Measurements from ENCODE around the gene PRPS1L1. TPM values are rescaled to one million over a fixed set of nuclear protein-coding genes. Genes with fewer than 3 reads are reported as not detected.

The PRPS1L1 gene
- polyA plus RNA-seq, 1 of the 3 experiments (the other 2 are of a cell fraction): not detected

DNA sequence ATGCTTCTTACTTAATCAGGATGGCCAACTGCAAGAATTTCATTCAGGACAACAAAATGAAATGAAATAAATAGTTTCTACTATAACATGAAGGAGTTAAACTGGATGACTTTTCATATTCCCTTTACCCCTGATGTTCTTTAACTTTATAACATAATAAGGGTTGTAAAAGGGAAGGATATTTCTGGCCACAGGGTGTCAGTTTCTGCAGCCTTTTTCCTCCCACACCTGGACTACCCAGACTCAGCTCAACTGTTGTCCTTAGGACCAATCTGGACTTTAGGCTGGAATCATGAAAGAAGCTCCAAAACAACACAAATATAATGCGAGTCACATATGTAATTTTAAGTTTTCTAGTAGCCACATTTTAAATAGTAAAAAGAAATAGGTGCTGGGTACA, 43.4 kb downstream of the PRPS1L1 start:
- WGBS (ENCODE audit: low lambda C conversion rate): 2% methylated on average over 1 of the region's 1 CpG
- Histone ChIP-seq H3K27me3 (ENCODE audit: insufficient read depth) (peaks cover 5% of the 10 kb centered on the region; the same call in 1 of the 2 replicates), H3K79me2 (ENCODE audit: insufficient read depth) (no peaks in the 10 kb centered on the region), H3K9me2 (no peaks in the 10 kb centered on the region), H3K4me1 (ENCODE audit: control insufficient read depth in 1 of 2, insufficient read depth in 2 of 2, low read depth in 1 of 2, low read length in 1 of 2) (no peaks in the 10 kb centered on the region; a peak in 1 of 4 replicates), H3K9ac (no peak overlapping the region), H2AFZ (ENCODE audit: low read depth) (no peak overlapping the region), H3K9me3 (no peaks in the 10 kb centered on the region), H4K20me1 (ENCODE audit: insufficient read depth) (no peaks in the 10 kb centered on the region), H3K4me2 (no peak overlapping the region), H3K27ac (ENCODE audit: low read depth in 2 of 2, low read length in 1 of 2) (no peak overlapping the region), H3F3A (replicated peaks; ENCODE audit: insufficient read depth) (no peaks in the 10 kb centered on the region), H3K36me3 (replicated peaks in 1 of 2; ENCODE audit: control insufficient read depth in 1 of 2, insufficient read depth in 2 of 2, low read length in 1 of 2) (no peaks in the 10 kb centered on the region), H3K4me3 (ENCODE audit: low read depth in 2 of 2, low read length in 1 of 2) (no peak overlapping the region)
- no peak for TF ChIP-seq NFIC (IDR thresholded peaks at IDR 0.05; ENCODE audit: borderline replicate concordance)
- no peak for TF ChIP-seq GATA2 (CRISPR knock-in tag; IDR thresholded peaks at IDR 0.05)
- TF ChIP-seq, protein P1, sequence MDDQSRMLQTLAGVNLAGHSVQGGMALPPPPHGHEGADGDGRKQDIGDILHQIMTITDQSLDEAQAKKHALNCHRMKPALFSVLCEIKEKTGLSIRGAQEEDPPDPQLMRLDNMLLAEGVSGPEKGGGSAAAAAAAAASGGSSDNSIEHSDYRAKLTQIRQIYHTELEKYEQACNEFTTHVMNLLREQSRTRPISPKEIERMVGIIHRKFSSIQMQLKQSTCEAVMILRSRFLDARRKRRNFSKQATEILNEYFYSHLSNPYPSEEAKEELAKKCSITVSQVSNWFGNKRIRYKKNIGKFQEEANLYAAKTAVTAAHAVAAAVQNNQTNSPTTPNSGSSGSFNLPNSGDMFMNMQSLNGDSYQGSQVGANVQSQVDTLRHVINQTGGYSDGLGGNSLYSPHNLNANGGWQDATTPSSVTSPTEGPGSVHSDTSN (IDR thresholded peaks at IDR 0.05): no peak
- no peak for TF ChIP-seq EZH2phosphoT487 (IDR thresholded peaks at IDR 0.05; ENCODE audit: borderline replicate concordance, low read depth)
- no peak for TF ChIP-seq TCF12 (IDR thresholded peaks at IDR 0.05)
- no peak for TF ChIP-seq FOXM1 (IDR thresholded peaks at IDR 0.05; ENCODE audit: low read depth)
- no peak for DNase-seq
- CTCF ChIA-PET: interaction anchor here (0.9 to 2.2 kb wide), 4 partner anchors 9 to 337 kb away, joined by 3 to 9 read pairs (median 5); no protein-coding TSS in a partner anchor
- POLR2A ChIA-PET: no interaction called here

DNA sequence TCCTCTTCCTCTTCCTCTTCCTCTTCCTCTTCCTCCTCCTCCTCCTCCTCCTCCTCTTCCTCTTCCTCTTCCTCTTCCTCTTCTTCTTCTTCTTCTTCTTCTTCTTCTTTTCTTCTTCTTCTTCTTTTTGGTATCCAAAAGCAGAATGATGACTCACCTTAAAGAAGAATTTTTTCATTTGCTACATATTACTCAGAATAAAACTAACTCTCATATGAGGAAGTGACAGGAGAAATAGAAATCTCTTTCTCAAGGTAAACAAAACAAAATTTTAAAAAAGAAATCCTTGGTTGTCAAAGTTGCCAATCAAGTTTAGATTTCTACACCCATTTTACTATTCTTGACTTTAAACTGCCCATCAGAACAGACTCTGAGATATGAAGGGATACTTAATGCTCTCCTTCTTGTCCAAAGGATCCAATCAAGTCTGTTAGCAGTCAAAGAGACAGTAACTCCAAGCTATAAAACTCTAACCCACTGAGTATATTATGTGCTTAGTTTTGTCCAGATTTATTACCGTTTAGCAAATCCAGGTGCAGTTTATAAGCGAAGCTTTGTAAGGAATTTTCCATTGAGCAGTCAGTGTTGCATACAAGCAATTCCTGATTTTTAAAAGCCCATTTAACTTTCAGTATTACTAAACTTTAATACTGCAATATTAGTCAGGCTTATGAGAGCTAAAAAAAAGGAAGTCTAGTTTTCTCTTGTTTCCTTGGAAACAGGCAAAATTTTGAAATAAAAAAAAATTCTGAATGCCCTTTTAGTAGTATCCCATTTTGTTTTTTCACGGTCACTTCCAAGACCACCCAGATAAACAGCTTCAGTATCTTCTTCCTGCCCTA, 44.2 kb downstream of the PRPS1L1 start:
- H3K9me2 ChIP-seq: no peaks in the 10 kb centered on the region
- no peaks in the 10 kb centered on the region; a peak in 1 of 4 replicates for H3K4me1 ChIP-seq (ENCODE audit: control insufficient read depth in 1 of 2, insufficient read depth in 2 of 2, low read depth in 1 of 2, low read length in 1 of 2)
- H4K20me1 ChIP-seq (ENCODE audit: insufficient read depth): no peaks in the 10 kb centered on the region
- no peaks in the 10 kb centered on the region for H3K79me2 ChIP-seq (ENCODE audit: insufficient read depth)
- POLR2A ChIA-PET: no interaction called here
- H3K9me3 ChIP-seq: no peaks in the 10 kb centered on the region
- H3K4me2 ChIP-seq: no peak overlapping the region
- H3K27me3 ChIP-seq (ENCODE audit: insufficient read depth): peaks cover 5% of the 10 kb centered on the region; the same call in 1 of the 2 replicates
- CTCF ChIA-PET: interaction anchor here (0.9 to 2.2 kb wide), 4 partner anchors 9 to 338 kb away, joined by 3 to 9 read pairs (median 5); no protein-coding TSS in a partner anchor
- H3K27ac ChIP-seq (ENCODE audit: low read depth in 2 of 2, low read length in 1 of 2): no peak overlapping the region
- H3K4me3 ChIP-seq (ENCODE audit: low read depth in 2 of 2, low read length in 1 of 2): no peak overlapping the region
- no peaks in the 10 kb centered on the region for H3F3A ChIP-seq (replicated peaks; ENCODE audit: insufficient read depth)
- H3K9ac ChIP-seq: no peak overlapping the region
- no peak for DNase-seq
- WGBS (ENCODE audit: low lambda C conversion rate): 9% methylated on average over 3 of the region's 3 CpGs
- no peaks in the 10 kb centered on the region for H3K36me3 ChIP-seq (replicated peaks in 1 of 2; ENCODE audit: control insufficient read depth in 1 of 2, insufficient read depth in 2 of 2, low read length in 1 of 2)
- no peak for TF ChIP-seq FOXM1 (IDR thresholded peaks at IDR 0.05; ENCODE audit: low read depth)
- TF ChIP-seq, protein P2, sequence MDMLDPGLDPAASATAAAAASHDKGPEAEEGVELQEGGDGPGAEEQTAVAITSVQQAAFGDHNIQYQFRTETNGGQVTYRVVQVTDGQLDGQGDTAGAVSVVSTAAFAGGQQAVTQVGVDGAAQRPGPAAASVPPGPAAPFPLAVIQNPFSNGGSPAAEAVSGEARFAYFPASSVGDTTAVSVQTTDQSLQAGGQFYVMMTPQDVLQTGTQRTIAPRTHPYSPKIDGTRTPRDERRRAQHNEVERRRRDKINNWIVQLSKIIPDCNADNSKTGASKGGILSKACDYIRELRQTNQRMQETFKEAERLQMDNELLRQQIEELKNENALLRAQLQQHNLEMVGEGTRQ (IDR thresholded peaks at IDR 0.05; ENCODE audit: borderline replicate concordance, low read depth, low read length): no peak
- H2AFZ ChIP-seq (ENCODE audit: low read depth): no peak overlapping the region

DNA sequence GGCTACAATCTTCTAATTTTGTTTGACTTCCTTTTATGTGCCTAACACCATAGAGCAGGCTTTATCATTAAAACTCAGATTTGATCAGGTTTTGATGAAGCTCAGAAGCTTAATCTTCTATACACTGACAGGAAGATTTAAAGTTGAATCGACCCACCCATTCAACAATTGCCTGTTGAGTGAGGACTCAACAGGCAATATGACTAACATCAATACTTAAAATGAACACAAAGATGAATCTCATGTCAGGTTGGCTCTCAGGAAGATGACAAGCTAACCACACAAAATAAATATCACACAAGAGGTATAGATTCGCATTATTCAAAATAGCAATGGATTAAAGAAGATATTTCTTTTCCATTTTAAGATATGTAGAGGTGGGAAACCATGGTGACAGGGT, 50.7 kb downstream of the PRPS1L1 start:
- H3K9ac ChIP-seq: no peak overlapping the region
- no peak for TF ChIP-seq FOXJ3 (CRISPR knock-in tag; IDR thresholded peaks at IDR 0.05)
- no peak for TF ChIP-seq ELF1 (IDR thresholded peaks at IDR 0.05)
- no peaks in the 10 kb centered on the region for H3K36me3 ChIP-seq (replicated peaks in 1 of 2; ENCODE audit: control insufficient read depth in 1 of 2, insufficient read depth in 2 of 2, low read length in 1 of 2)
- H2AFZ ChIP-seq (ENCODE audit: low read depth): no peak overlapping the region
- no peaks in the 10 kb centered on the region for H3K4me1 ChIP-seq (ENCODE audit: control insufficient read depth in 1 of 2, insufficient read depth in 2 of 2, low read depth in 1 of 2, low read length in 1 of 2)
- H3K27ac ChIP-seq (ENCODE audit: low read depth in 2 of 2, low read length in 1 of 2): no peak overlapping the region
- H3F3A ChIP-seq (replicated peaks; ENCODE audit: insufficient read depth): no peaks in the 10 kb centered on the region
- DNase-seq: no peak
- no peak overlapping the region for H3K4me3 ChIP-seq (ENCODE audit: low read depth in 2 of 2, low read length in 1 of 2)
- POLR2A ChIA-PET: no interaction called here
- no peaks in the 10 kb centered on the region for H3K79me2 ChIP-seq (ENCODE audit: insufficient read depth)
- no peaks in the 10 kb centered on the region for H3K9me2 ChIP-seq
- 21% methylated on average over 2 of the region's 2 CpGs for WGBS (ENCODE audit: low lambda C conversion rate)
- H3K9me3 ChIP-seq: no peaks in the 10 kb centered on the region
- H3K27me3 ChIP-seq (ENCODE audit: insufficient read depth): peaks cover under 1% of the 10 kb centered on the region; the same call in 1 of the 2 replicates
- CTCF ChIA-PET: interaction anchor here (0.9 to 3.2 kb wide), 4 partner anchors 16 to 206 kb away, joined by 3 to 19 read pairs (median 4); no protein-coding TSS in a partner anchor
- H3K4me2 ChIP-seq: no peak overlapping the region
- no peaks in the 10 kb centered on the region for H4K20me1 ChIP-seq (ENCODE audit: insufficient read depth)

Other genes with a start within 250 kb of the PRPS1L1 start
- gene SNX13, start 87.4 kb downstream of the PRPS1L1 start, polyA plus RNA-seq (2012; rRNA removed): 8.3 and 13.0 TPM in 2 replicates